Psoas muscle (tissue), 8 donors: ENCODE measurements around the gene NUP42. TPM values are rescaled to one million over a fixed set of nuclear protein-coding genes. Genes with fewer than 3 reads are reported as not detected.
"Not testable (repeated sequence)": the region's sequence is repeated elsewhere in the genome, so short reads cannot be mapped to it uniquely, and the experiment has no call there.

Experiments used
- ATAC-seq, 4 donors: fragments of 200-7000 bp; cut with Tn5 transposase; one replicate each; pipeline ENCODE4 v1.9.1; 2020; ENCODE audit warnings: moderate library complexity in 3 of 4, mild to moderate bottlenecking in 2 of 4
- DNase-seq, 2 donors: peaks; one replicate each; pipeline ENCODE4 v3.0.0-alpha.2; 2020
- H3K27ac ChIP-seq: fragments of 200-600 bp; one replicate; pipeline ENCODE4 v1.8.0; 2022
- H3K27me3 ChIP-seq, 3 donors: fragments of 200-600 bp in 1 of 3; one replicate each; pipeline versions ENCODE4 v1.6.1 to v1.8.0; 2013 to 2022; ENCODE audit warnings: low read length in 2 of 3, mild to moderate bottlenecking in 2 of 3, moderate library complexity in 1 of 3; ENCODE audit not compliant: insufficient read depth in 3 of 3
- H3K36me3 ChIP-seq, 2 donors: fragments of 200-600 bp in 1 of 2; one replicate each; pipeline versions ENCODE4 v1.6.1 to v1.8.0; 2013 to 2022; ENCODE audit warnings: low read depth in 1 of 2, mild to moderate bottlenecking in 1 of 2, moderate library complexity in 1 of 2; ENCODE audit not compliant: insufficient read depth in 1 of 2
- H3K4me1 ChIP-seq: fragments of 200-600 bp; one replicate; pipeline ENCODE4 v1.8.0; 2022
- H3K4me3 ChIP-seq: fragments of 200-600 bp; one replicate; pipeline ENCODE4 v1.8.0; 2022; ENCODE audit warnings: mild to moderate bottlenecking
- H3K9me3 ChIP-seq: fragments of 200-600 bp; one replicate; pipeline ENCODE4 v1.8.0; 2022
- CTCF ChIP-seq: fragments of 200-600 bp; IDR thresholded peaks from one replicate; pipeline ENCODE4 v1.8.0; 2022; ENCODE audit warnings: antibody characterized with exemption
- WGBS, 3 donors: extraction: QIAGEN DNeasy Blood & Tissue Kit; methylation state at CpG; one replicate each; pipeline versions ENCODE4 v1.1.6 to v1.1.7; 2013; 5-methylcytosine and 5-hydroxymethylcytosine counted together
- intact Hi-C, 2 donors: fragments of 100-400 bp; cut with DNase I; formaldehyde crosslinking; loops; one replicate each; pipeline versions ENCODE4 v1.11.0 to v1.14.2; 2022
- polyA plus RNA-seq, 3 donors: library from polyadenylated mRNA; stranded (reverse); fragments of 200-250 nt; gene quantifications; one replicate each; pipeline ENCODE4 v1.2.3, GENCODE V29; 2013
- total RNA-seq, 4 donors: library from RNA; stranded (reverse); fragmentation: NEBNext Ultra II Directional in 2 of 4; extraction: Animal tissue kit (Norgen Biotek cat#: 25700) in 2 of 4; gene quantifications; one replicate each; pipeline versions ENCODE4 v1.2.1 to v1.2.4, GENCODE V29; 2021 to 2023
- donor health status: healthy with polysubstance abuse.
- donor health status: DM: no; HTN: no; CAD: no; lungs with moderate emphysema.
- donor health status: Bipolar disorder and iron deficiency.
- donor health status: healthy.
- donor health status: DM: yes; HTN: yes; CAD: no.
- donor health status: DM: no; HTN: no; CAD: no.
- donor health status: DM: no; HTN: no; CAD: no.
- donor health status: DM: yes; HTN: yes; CAD: no.

NUP42 gene
- total and polyA plus RNA-seq, 7 donors = 12.8 to 18.3 (median 16.6) TPM

DNA sequence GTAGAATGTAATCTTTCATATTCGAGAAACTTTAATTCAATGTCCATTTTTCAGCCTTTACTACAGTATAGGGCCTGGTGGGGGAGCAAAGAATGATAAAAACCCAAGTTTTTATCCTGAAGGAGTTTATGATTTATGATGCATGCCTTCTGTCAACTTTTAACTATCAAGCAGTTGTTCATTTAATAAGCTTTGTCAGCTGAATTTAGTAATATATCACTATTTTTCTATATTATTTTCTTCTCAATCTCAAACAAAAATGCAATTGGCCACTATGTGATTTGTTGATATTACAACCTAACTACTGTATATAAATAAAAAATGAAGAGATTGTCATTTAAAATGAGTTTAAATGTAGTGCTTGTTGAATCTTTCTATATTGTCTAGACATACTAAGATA, 2.4 kb downstream of the NUP42 start:
- Histone ChIP-seq H3K27me3 (no peaks in the 10 kb centered on the region), H3K4me3 (no peak overlapping the region), H3K9me3 (no peaks in the 10 kb centered on the region), H3K4me1 (peaks cover 20% of the 10 kb centered on the region), H3K27ac (no peak overlapping the region), H3K36me3 (peaks cover 3 to 41% of the 10 kb centered on the region in 2 donors)
- 70 to 82% (median 81%) methylated on average over 1 of the region's 1 CpG for WGBS, 3 donors
- ATAC-seq (no peak), DNase-seq (no peak)
- TF ChIP-seq CTCF = no peak
- intact Hi-C loops = no loop called here

DNA sequence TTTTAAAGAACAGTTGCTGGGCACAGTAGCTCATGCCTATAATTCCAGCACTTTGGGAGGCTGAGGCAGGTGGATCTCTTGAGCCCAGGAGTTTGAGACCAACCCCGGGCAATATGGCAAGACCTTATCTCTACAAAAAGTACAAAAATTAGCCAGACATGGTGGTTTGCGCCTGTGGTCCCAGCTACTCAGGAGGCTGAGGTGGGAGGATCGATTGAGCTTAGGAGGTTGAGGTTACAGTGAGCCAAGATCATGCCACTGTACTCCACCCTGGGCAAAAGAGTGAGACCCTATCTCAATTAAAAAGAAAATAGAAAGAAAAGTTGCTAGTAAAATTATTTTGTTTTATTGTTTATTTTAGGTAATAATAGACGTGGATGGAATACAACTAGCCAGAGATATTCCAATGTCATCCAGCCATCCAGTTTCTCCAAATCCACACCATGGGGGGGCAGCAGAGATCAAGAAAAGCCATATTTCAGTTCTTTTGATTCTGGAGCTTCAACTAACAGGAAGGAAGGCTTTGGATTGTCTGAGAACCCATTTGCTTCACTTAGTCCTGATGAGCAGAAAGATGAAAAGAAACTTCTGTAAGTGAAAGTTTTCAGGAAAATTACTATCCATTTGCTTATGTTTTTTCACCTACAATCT, 3.0 kb downstream of the NUP42 start:
- no peak for ATAC-seq
- peak; percentile 44 for TF ChIP-seq CTCF
- H3K36me3 ChIP-seq = peaks cover 3 to 44% of the 10 kb centered on the region in 2 donors
- no peak for DNase-seq
- H3K4me1 ChIP-seq = peaks cover 20% of the 10 kb centered on the region
- no peak overlapping the region for H3K27ac ChIP-seq
- no peak overlapping the region for H3K4me3 ChIP-seq
- WGBS, 3 donors = 68 to 71% (median 68%) methylated on average over 4 of the region's 4 CpGs
- no peaks in the 10 kb centered on the region for H3K27me3 ChIP-seq
- intact Hi-C loops = no loop called here
- no peaks in the 10 kb centered on the region for H3K9me3 ChIP-seq

GRCh38 chr7:23185980-23186379, 4.1 kb downstream of the NUP42 start:
- Histone ChIP-seq H3K4me3 (no peak overlapping the region), H3K4me1 (peaks cover 20% of the 10 kb centered on the region), H3K27me3 (no peaks in the 10 kb centered on the region), H3K9me3 (no peaks in the 10 kb centered on the region), H3K36me3 (peaks cover 3 to 51% of the 10 kb centered on the region in 2 donors), H3K27ac (no peak overlapping the region)
- WGBS, 3 donors = 72 to 83% (median 82%) methylated on average over 1 of the region's 1 CpG
- intact Hi-C loops = no loop called here
- no peak for ATAC-seq
- TF ChIP-seq CTCF = no peak
- DNase-seq = no peak

DNA sequence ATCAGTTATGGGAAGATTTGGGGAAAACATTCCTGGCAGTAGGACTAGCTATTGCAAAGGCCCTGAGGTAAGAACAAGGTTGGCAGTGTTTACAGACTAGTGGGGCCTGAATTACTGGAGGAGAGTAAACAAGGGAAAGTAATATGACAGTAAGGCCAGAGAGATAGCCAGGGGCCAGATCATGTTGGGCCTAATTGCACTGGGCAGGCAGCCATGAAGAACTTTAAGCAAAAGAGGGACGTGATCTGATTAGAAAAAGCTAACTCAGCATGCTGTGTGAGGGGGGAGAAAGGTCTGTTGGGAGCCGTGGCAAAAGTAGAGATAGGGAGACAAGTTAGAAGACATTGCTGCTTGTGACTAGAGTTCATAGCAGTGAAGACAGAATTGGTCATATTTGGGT, 9.2 kb downstream of the NUP42 start:
- no peak for TF ChIP-seq CTCF
- Histone ChIP-seq H3K27me3 (no peaks in the 10 kb centered on the region), H3K4me3 (no peak overlapping the region), H3K36me3 (peaks cover 3 to 78% of the 10 kb centered on the region in 2 donors), H3K4me1 (no peaks in the 10 kb centered on the region), H3K9me3 (no peaks in the 10 kb centered on the region), H3K27ac (no peak overlapping the region)
- no peak for ATAC-seq
- intact Hi-C loops = no loop called here
- no peak for DNase-seq
- WGBS, 3 donors = 50 to 70% (median 53%) methylated on average over 2 of the region's 2 CpGs

- H3K27me3 ChIP-seq, H3K9me3 ChIP-seq, intact Hi-C loops, DNase-seq, H3K4me1 ChIP-seq, H3K4me3 ChIP-seq, ATAC-seq, H3K27ac ChIP-seq: not testable (repeated sequence)
- peaks cover 2 to 64% of the 10 kb centered on the region in 2 donors for H3K36me3 ChIP-seq
- 97 to 99% (median 98%) methylated on average over 25 to 27 of the region's 27 CpGs for WGBS, 3 donors
Measured at GRCh38 chr7:23193650-23194227, 11.9 kb downstream of the NUP42 start.
